ENCODE measurements around the gene MYRIP.

GRCh38 chr3:40187945-40188344 lies 378.5 kb downstream of the MYRIP start:
- TF ChIP-seq POLR2AphosphoS5 (IDR thresholded peaks at IDR 0.05; ENCODE audit: borderline replicate concordance, low read depth, low read length) (no peak), EZH2 (IDR thresholded peaks at IDR 0.05) (no peak), FOXP2 (optimal IDR thresholded peaks at IDR 0.05; ENCODE audit: control extremely low read depth, extremely low read length, insufficient read depth) (no peak)
